NOMO-1 treated with dmso at 0.1 percent for 144 hours (cell line): ENCODE measurements around the gene RASL12.
A peak's percentile ranks its signal among the peaks of the same experiment; 100 is the strongest.
"Not testable (repeated sequence)": the region's sequence is repeated elsewhere in the genome, so short reads cannot be mapped to it uniquely, and the experiment has no call there.

ENCODE experiments used
- DNase-seq: peaks from one replicate; lab custom pipeline; 2025; ENCODE audit not compliant: unreplicated experiment; lab: John Stamatoyannopoulos, UW

The RASL12 gene, protein sequence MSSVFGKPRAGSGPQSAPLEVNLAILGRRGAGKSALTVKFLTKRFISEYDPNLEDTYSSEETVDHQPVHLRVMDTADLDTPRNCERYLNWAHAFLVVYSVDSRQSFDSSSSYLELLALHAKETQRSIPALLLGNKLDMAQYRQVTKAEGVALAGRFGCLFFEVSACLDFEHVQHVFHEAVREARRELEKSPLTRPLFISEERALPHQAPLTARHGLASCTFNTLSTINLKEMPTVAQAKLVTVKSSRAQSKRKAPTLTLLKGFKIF

DNA sequence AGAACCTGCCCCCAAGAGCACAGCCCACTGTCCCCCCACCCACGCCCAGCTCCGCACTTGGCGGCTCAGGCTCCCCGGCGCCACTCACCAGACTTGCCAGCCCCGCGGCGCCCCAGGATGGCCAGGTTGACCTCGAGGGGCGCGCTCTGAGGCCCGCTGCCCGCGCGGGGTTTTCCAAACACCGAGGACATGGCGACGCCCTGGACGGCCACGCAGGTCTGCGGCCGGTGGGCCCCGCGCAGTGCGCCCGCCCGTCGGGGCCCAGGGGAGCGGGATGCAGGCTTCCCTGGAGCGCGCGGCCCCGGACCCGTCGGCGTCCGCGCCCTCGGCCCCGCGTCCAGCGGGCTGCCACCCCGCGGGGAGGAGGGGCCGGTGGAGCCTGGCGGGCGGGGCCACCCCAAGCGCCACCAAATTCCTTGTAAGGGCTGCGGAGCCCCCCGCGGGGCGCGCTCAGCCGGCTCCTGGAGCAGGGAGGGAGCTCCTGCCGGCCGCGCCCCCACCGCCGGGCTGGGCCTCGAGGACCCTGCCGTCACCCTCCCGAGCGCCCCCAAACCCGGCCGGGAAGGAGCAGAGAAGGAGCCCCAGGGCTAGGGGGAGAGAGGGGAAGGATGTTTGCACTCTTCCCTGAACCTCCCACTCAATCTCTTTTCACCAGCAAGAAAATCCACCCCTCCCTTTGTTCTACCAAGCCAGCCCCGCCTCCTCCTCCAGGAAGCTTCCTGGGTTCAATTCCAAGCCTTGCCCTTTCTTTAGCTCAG lies at the start of gene RASL12:
Gene RASL12 (minus strand): TSS at position 347 of the 758 bp plus-strand sequence. CDS start 156 bp downstream, at position 191.
- no peak for DNase-seq

DNA sequence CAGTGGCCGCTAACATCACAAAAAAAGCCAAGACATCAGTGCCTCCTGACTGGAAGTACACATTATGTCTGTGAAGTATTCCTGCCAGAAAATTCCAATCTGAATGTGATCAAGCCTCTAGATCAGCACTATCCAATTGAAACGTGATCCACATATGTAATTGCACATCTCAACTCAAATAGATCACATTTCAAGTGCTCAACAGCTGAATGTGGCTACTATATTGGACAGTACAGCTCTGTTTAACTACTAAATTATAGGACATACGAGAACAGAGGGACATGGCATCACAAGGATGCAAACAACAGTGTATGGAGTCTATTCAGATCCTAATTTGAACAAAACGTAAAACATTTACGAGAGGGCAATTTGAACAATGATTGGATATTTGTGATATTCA lies 47.8 kb upstream of the RASL12 start:
- DNase-seq = no peak

DNA sequence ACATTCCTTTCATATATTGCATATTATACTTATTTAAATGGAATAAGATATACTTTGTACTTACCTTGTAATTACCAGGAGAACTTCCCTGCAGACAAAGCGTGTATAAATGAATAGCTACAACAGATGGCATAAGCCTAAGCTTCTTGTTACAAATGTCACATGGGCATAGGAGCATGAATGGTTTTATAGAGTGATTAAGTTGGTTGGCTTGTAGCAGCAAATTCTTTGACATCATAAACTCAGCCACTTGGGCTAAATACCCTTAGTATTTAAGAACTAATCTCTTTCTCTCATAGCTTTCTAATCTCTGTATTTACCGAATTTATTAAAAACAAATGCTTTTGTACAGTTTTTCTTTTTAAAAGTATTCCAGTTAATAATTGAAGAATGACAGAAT lies 47.3 kb upstream of the RASL12 start, which contains the start of gene UBAP1L:
Gene UBAP1L (minus strand): TSS at position 115 of the 400 bp plus-strand sequence. CDS start 8,985 bp downstream, outside the sequence.
- no peak for DNase-seq

DNA sequence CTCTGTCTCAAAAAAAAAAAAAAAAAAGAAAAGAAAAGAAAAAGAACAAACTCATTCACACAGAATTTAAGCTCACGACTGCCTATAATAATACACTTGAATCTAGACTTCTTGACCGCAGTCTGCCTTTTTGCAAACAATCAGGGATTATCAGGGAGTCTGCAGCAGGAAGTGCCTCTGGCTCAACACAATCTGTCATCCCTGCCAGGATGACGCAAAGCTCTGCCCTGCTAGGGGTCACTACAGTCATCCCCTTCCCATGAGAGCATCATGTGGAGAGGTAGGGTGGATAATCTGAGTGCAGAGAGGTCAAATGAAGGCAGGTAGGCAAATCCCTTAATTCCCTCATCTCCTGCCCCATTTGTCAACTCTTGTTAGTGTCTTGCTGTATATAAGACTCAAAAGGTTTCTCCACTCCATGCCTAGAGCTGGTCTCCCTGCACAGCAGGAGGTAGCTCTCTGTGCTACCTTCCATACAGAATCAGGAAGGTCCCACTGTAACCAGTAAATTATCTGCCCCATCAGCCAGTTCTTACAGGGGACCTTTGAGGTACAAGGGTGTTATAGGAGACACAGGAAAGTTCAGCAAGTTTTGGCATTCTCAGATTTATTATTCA lies 43.0 kb upstream of the RASL12 start:
- no peak for DNase-seq

DNA sequence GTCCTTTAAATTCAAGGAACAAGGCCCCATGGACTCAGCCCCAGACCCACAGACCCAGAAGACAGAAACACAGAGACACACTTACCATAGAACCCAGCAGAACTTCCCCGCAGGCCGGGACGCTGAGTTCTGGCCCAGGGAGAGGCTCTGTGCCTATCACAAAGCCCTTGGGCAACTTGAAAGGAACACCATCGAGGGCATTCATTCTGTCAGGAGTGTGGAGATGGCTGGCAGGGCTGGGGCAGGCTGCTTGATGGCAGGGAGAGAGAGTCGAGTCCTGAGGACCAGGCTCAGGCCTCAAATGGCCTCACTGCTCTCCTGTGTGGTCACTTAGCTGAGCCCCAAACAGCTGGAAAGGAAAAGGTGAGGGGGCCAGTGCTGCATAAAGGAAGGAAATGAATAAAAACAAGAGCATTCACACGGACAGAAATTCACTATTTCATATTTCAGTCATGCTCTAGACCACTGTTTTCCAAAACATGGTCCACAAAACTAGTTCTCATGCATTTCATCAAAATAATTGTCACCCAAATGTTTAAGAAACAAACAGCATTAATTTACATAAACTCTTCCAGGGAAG lies 38.3 kb upstream of the RASL12 start:
- no peak for DNase-seq

DNA sequence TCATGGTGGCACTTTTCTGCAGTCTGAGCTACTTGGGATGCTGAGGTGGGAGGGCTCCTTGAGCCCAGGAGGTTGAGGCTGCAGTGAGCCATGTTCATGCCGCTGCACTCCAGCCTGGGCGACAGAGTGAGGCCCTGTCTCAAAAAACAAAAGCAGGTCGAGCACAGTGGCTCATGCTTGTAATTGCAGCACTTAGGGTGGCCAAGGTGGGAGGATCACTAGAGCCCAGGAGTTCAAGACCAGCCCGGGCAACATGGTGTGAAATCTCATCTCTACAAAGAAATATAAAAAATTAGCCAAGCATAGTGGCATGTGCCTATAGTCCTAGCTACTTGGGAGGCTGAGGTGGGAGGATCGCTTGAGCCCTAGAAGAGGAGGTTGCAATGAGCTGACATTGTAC lies 37.2 kb upstream of the RASL12 start:
- DNase-seq = no peak

DNA sequence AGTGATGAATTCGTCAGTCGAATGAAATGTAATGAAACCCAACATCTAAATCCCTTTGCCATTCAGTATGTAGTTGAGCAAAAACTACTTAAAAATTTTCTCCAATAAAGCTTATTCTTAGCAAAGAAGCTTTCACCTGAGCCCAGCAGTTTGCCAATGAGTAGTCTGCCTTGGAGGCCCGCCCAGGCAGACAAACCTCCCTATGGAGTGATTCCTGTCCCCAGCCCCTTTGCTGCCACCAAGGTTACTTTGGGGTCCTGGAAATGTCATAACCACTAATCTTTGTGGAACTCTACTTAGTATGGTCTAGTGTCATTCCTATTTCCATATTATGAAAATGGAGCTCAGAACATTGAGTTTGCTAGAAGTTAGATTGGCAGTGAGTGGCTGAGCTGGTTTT lies 35.1 kb upstream of the RASL12 start:
- DNase-seq = no peak

DNA sequence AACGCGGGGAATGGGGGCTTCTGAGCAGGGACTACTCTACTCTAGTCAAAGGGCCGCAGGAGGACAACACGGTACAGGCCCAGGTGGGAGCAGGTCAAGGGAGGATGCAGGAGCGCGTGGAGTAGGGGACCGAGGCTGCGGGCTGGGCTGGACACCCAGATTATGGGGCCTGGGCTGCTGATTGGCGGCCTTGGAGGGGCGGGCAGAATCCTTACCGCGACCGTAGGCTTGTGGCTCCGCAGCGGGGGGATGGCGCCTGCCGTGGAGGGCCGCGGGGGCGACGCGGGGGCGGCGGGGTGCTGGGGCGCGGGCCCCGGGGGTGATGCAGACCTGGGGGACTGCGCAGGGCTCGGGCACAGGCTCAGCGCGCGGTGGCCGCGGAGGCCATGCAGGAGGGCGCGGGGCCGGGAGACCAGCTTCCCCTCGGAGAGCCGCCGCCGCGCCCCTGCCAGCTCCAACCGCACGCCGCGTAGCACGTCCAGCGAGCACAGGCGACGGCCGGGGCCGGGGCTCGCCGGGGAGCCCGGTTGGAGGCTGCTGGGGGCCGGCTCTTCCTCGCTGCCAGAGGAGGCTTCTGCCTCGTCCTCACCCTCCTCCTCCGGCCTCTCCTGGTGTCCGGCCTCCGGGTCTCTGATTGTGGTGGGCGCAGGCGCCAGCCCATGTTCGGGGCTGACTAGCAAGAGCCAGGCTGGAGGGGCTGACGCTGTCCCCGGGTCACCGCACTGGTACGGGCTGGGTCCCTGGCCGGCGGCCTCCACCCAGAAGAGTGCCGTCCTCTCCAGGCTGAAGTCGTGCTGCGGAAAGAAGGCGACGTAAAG lies 34.3 kb upstream of the RASL12 start:
- DNase-seq = no peak

DNA sequence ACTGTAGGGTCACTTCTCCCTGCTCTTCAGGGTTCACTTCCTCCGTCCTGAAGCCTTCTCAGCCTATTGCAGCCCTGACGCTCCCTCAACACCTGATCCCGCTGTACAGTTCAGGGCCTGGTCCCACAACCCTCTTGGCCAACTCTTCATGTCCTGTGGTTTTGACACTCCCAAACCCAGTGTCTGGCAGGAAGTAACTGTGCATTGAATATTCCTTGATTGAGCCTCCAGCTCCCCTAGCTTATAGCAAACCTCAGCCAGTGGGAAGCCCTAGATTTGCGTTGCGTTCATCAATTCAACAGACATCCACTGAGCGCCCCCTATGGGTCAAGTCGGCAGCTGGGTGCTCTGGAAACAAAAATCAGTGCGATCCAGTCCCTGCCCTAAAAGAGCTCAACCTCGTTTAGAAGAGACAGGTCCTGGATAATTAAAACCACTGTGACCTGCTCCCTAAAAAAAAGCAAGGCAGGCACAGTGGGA lies 33.7 kb upstream of the RASL12 start:
- peak; percentile 25 for DNase-seq

DNA sequence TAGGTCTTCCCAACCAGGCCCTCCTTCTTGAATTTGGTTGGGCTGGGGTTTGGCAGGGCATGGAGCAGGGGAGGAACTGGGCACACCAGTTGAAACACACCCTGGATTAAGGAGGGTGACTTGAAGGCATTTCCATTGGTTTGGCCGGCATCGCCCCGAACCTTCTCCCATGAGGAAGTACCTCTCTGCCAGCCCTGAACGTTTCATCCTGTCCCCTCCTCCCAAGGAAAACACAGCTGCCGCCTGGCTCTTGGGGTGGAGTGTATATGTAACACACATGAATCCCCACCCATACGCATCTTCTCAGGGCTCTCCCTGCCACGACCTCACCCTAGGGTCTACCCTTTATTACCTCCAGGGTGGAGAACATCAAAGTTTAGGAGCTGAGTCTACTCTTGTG lies 32.7 kb upstream of the RASL12 start:
- no peak for DNase-seq

DNA sequence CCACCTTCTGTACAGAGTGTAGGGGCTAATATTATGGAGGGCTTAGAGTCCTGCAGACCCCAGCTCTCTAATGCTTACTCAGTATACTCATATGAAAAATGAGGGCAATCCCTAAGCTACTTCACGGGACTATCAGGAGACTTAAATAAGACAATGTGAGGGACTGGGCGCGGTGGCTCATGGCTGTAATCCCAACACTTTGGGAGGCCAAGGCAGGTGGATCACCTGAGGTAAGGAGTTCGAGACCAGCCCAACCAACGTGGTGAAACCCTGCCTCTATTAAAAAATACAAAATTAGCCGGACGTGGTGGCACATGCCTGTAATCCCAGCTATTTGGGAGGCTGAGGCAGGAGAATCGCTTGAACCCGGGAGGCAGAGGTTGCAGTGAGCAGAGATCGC lies 32.0 kb upstream of the RASL12 start:
- DNase-seq = not testable (repeated sequence)

DNA sequence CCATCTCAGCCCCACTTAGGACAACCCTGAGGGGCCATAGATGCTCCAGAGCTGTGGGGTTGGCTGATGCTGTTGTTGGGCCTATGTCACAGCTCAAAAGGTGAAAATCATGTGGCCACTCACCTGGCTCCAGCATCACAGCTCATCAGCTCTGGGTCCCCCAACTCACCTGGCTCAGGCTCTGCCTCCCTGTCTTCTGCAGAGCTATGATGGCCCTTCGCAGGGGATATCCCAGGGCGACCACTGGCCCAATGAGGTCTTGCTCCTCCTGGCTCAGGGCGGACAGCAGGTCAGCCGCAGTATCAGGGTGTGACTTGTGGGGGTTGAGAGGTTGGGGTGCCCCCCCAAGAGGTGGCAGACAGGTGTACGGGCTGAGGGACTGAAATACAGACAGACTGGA lies 31.5 kb upstream of the RASL12 start:
- no peak for DNase-seq

DNA sequence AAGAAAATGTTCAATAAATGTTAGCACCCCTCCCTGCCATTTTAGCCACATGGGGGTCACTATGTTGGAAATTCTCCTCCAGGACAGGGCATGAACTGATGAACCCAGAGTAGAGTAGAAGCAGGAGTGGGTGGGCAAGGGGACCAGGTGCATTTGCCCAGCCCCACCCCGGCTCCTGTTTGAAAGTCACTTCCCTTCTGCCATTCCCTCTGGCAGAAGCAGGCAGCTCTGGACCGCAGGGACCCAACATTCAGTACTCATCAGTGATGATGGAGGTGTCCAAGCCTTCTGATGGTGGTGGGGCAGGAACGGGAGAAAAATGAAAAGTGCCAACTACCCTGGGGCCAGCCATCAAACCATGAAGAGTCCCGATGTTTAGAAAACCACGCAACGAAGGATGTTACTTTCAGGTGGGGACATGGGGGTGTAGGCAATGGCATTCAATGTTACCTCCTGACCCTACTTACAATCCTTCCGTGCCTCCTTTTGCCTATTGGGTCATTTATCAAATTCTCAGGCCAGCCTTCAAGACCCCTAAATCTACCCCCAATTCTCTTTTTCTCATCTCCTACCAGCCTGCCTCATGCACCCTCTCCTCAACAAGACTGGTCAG lies 30.0 kb upstream of the RASL12 start:
- DNase-seq = no peak

DNA sequence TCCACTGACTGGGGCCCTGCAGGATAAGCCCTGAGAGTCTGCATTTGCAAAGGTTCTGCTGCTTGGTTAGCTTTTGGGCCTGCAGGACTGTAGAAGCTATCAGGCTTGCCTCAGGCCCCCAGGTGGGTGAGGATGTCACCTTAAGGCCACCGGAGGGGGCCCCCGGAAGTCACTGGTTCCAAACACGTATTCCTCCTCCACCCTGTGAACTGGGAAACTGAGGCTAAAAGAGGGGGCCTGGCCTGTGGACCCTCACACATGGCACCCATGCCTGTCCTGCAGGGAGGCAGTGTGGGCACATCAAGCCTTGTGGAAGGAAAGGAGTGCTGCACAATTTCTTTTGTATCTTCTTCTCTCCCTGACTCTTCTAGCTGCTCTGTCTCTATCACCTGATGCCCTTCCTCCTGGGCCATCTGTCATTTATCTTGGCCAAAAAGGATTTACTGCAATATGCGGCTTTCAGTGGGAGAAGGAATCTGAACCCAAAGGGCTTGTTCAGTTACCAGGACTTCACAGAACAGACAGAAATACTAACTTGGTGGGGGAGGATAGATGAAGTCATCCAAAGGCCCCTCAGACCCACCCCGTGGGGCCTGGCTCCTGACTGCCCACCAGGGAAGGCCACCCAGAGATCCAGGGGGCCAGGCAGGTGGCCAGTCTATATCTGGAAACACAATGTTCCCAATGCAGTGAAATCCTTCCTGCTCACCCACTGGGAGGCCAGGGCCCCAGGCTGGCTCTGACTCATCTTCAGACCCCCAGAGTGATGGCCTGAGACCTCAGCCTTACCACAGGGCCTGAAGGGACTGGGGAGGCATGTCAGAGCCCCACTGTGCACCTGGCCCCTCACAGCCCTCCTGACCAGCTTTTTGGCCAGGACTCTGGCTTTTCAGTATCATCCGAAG lies 28.9 kb upstream of the RASL12 start:
- no peak for DNase-seq

DNA sequence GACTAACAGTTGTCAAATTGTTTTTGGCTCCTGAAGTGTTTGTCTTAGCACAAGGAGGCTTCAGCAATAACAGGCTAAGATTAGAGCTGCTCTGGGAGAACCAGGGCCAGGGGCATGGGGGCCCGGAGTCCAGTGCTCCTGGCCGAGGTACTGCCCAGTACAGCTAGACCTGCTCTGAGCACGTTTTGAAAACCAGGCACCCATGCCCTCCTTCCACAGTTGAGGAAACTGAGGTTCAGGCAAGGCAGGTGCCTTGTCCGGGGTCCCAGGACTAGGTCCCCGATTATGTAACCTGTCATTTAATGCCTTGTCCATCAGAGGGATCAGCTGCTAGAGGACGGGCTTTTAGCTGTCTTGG lies 27.9 kb upstream of the RASL12 start:
- no peak for DNase-seq

DNA sequence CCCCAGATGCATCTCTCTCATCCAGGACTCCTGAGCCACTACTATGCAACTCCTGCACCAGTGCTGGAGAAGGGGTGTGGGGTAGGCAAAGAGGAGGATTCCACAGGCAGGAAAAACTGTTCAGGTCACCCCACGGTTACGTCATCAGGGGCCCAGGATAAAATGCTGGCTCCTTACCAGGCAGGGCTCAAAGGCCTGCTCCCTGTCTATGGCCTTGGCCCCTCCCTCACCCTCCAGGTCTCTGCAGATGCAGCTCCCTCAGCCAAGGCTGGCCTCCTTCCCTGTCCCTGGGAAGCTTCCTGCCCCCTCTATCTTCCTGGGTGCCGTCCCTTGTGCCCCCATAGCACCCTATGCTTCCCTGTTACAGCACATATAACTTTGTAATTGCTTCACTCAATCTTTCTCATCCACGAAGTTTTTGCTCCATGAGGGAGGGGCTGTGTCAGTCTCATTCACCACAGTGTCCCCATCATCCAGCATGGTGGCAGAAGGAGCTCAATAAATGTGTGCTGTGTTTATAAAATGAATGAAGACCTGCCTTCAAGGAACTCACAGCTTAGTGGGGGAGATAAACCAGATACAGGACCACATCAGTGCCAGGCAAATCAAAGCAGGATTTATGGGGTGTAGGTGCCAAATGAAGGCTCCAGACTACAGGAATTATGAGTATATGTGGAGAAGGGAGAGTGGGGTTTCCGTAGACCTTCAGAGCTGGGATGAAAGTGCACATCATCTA lies 27.4 kb upstream of the RASL12 start:
- DNase-seq = no peak

DNA sequence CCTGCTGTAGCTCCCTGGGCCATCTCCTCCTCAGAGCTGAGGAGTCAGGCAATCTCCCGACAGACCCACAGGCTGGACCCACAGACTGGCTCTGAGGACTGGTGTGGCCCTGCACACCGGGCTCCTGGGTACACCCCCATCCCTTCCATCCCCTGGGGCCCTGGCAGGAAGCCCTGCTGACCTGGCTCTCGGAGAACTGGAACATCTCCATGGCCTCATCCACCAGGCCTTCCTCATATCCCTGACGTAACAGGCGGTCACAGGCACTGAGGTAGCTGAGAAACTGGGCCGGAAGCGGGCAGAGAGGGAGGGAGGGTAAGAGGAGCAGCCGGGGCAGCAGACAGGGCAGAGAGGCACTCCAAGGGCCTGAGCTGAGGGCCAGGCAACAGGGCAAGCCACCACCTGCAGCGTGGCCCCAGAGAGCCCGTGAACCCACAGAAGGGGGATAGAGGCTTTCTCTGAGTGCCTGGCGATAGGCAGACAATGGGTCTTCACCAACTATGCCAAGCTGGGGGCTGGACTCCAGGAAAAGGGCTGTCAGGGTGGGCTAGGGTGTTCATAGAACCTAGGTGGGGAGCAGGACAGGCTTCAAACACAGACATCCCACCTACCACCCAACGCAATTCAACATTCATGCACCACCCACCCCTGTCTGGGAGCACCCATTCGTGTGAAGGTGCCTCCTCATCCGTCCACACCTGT lies 26.7 kb upstream of the RASL12 start:
- no peak for DNase-seq

DNA sequence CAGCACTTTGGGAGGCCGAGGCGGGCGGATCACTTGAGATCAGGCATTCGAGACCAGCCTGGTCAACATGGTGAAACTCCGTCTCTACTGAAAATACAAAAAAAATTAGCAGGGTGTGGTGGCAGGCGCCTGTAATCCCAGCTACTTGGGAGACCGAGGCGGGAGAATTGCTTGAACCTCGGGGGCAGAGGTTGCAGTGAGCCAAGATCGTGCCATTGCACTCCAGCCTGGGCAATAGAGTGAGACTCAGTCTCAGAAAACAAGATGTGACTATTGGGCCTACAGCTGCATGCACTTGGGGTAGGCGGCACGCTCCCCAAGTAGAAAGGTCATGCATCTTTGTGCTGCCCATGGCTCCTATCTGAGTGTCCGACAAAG lies 26.0 kb upstream of the RASL12 start:
- not testable (repeated sequence) for DNase-seq
